Hepatocyte (in vitro differentiated cells): ENCODE results near the gene RAB33A. TPM values are rescaled to one million over a fixed set of nuclear protein-coding genes. Genes with fewer than 3 reads are reported as not detected.

ENCODE experiments used
- DNase-seq: peaks from one replicate; pipeline ENCODE4 v3.0.0-alpha.2; 2016; ENCODE audit warnings: low spot score
- H2AFZ ChIP-seq: fragments of 200-600 bp; sonication (generic); 2 replicates; pipeline ENCODE4 v1.6.0; 2016; ENCODE audit warnings: antibody characterized with exemption, mild to moderate bottlenecking
- H3K27ac ChIP-seq: fragments of 200-600 bp; sonication (generic); 2 replicates; pipeline ENCODE4 v1.5.1; 2016; ENCODE audit warnings: mild to moderate bottlenecking
- H3K27me3 ChIP-seq: fragments of 200-600 bp; sonication (generic); 2 replicates; pipeline ENCODE4 v1.6.1; 2016
- H3K36me3 ChIP-seq: fragments of 200-600 bp; sonication (generic); replicated peaks from 2 replicates; pipeline ENCODE4 v1.5.1; 2016; ENCODE audit warnings: low read depth; ENCODE audit not compliant: insufficient read depth
- H3K4me1 ChIP-seq: fragments of 200-600 bp; sonication (generic); 2 replicates; pipeline ENCODE4 v1.5.1; 2016; ENCODE audit warnings: mild to moderate bottlenecking, moderate library complexity; ENCODE audit not compliant: insufficient read depth
- H3K4me2 ChIP-seq: fragments of 200-600 bp; sonication (generic); 2 replicates; pipeline ENCODE4 v1.6.0; 2016
- H3K4me3 ChIP-seq: fragments of 200-600 bp; sonication (generic); 2 replicates; pipeline ENCODE4 v1.5.1; 2016; ENCODE audit warnings: mild to moderate bottlenecking
- H3K79me2 ChIP-seq: fragments of 200-600 bp; sonication (generic); 2 replicates; pipeline ENCODE4 v1.6.0; 2017; ENCODE audit warnings: mild to moderate bottlenecking
- H3K9me2 ChIP-seq: fragments of 200-600 bp; sonication (generic); replicated peaks from 2 replicates; pipeline ENCODE4 v1.6.0; 2017; ENCODE audit warnings: mild to moderate bottlenecking; ENCODE audit not compliant: insufficient read depth
- H3K9me3 ChIP-seq: fragments of 200-600 bp; sonication (generic); 2 replicates; pipeline ENCODE4 v1.5.1; 2016; ENCODE audit warnings: low read depth, mild to moderate bottlenecking
- H4K20me1 ChIP-seq: fragments of 200-600 bp; sonication (generic); 2 replicates; pipeline ENCODE4 v1.6.0; 2016; ENCODE audit warnings: mild to moderate bottlenecking; ENCODE audit not compliant: insufficient read depth, poor library complexity, severe bottlenecking
- EZH2 ChIP-seq: fragments of 200-600 bp; sonication (generic); IDR thresholded peaks from 2 replicates; pipeline ENCODE4 v1.6.1; 2016; ENCODE audit warnings: antibody characterized with exemption, mild to moderate bottlenecking, borderline replicate concordance
- EZH2phosphoT487 ChIP-seq: fragments of 200-600 bp; sonication (generic); IDR thresholded peaks from one replicate; pipeline ENCODE4 v1.6.1; 2018; ENCODE audit warnings: antibody characterized with exemption, mild to moderate bottlenecking, low read depth, moderate library complexity; ENCODE audit not compliant: unreplicated experiment, severe bottlenecking
- WGBS: methylation state at CpG from one replicate; pipeline ENCODE4 v1.1.6; 2016; ENCODE audit warnings: low lambda C conversion rate; ENCODE audit errors: missing lambda C conversion rate; 5-methylcytosine and 5-hydroxymethylcytosine counted together
- polyA plus RNA-seq: library from polyadenylated mRNA; unstranded; fragments of >200 nt; fragmentation: Nextera tagmentation; extraction: Ambion mirVana; gene quantifications from 2 replicates; pipeline ENCODE4 v1.2.1, GENCODE V29; 2016
- total RNA-seq: library from RNA; depleted of rRNA; stranded (reverse); fragments of >200 nt; gene quantifications from 2 replicates; pipeline ENCODE4 v1.2.3, GENCODE V29; 2014
- TF ChIP-seq, protein P1 (sequence below): fragments of 200-600 bp; sonication (generic); IDR thresholded peaks from 2 replicates; pipeline ENCODE4 v1.5.1; 2016; ENCODE audit warnings: antibody characterized with exemption, mild to moderate bottlenecking; ENCODE audit not compliant: poor library complexity

RAB33A gene
- total and polyA plus RNA-seq, 2 experiments from 2014 or later = 3.0 to 11.2 TPM

DNA sequence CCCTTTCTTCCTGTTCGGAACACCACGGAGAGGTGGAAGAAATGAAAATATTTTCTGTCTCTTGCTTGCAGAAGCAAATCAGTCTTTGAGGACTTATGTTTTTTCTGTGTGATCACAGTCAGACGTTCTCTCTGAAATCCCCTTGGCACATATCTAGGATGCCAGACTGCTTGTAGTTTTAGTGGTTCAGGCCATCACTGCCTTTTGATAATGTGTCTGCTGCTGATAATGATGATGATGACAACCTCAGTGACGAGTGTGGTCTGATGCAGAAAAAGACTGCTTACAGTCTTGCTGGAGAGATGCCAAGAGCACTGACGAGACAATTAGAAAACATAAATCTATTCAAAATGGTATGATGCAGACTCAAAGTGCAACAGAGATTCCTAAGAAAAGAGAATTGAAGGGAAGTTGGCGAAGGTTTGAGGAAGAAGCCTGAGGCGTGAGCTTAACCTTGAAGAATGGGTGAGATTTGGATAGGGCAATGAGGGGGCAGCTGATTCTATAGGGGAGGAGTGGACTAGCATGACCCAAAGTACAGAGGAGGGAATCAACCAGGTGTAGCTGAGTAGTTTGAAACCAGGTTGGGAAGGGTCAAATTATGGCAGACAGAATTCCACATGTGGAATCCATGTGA is 7.9 kb downstream of the RAB33A start:
- no peak for DNase-seq
- H4K20me1 ChIP-seq = no peaks in the 10 kb centered on the region
- H3K27me3 ChIP-seq = no peaks in the 10 kb centered on the region
- no peak overlapping the region for H2AFZ ChIP-seq
- H3K9me3 ChIP-seq = no peaks in the 10 kb centered on the region
- TF ChIP-seq EZH2 (no peak), EZH2phosphoT487 (no peak)
- TF ChIP-seq, protein P1, sequence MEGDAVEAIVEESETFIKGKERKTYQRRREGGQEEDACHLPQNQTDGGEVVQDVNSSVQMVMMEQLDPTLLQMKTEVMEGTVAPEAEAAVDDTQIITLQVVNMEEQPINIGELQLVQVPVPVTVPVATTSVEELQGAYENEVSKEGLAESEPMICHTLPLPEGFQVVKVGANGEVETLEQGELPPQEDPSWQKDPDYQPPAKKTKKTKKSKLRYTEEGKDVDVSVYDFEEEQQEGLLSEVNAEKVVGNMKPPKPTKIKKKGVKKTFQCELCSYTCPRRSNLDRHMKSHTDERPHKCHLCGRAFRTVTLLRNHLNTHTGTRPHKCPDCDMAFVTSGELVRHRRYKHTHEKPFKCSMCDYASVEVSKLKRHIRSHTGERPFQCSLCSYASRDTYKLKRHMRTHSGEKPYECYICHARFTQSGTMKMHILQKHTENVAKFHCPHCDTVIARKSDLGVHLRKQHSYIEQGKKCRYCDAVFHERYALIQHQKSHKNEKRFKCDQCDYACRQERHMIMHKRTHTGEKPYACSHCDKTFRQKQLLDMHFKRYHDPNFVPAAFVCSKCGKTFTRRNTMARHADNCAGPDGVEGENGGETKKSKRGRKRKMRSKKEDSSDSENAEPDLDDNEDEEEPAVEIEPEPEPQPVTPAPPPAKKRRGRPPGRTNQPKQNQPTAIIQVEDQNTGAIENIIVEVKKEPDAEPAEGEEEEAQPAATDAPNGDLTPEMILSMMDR = no peak
- H3K4me3 ChIP-seq = no peak overlapping the region
- H3K4me2 ChIP-seq = no peak overlapping the region
- 77% methylated on average over 7 of the region's 7 CpGs for WGBS
- H3K79me2 ChIP-seq = no peaks in the 10 kb centered on the region
- no peak overlapping the region for H3K27ac ChIP-seq
- H3K36me3 ChIP-seq = no peaks in the 10 kb centered on the region
- no peaks in the 10 kb centered on the region for H3K9me2 ChIP-seq
- H3K4me1 ChIP-seq = no peaks in the 10 kb centered on the region

DNA sequence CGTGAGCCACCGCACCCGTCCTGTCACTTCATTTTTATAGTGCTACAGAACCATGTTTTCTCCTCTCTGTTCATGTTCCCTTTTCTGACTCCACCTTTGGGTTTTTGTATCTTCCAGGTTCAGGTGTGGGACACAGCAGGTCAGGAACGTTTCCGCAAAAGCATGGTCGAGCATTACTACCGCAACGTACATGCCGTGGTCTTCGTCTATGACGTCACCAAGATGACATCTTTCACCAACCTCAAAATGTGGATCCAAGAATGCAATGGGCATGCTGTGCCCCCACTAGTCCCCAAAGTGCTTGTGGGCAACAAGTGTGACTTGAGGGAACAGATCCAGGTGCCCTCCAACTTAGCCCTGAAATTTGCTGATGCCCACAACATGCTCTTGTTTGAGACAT is 12.4 kb downstream of the RAB33A start:
- Histone ChIP-seq H3K27me3 (no peaks in the 10 kb centered on the region), H4K20me1 (no peaks in the 10 kb centered on the region), H3K9me3 (no peaks in the 10 kb centered on the region), H3K4me2 (no peak overlapping the region), H3K27ac (no peak overlapping the region), H3K79me2 (no peaks in the 10 kb centered on the region), H3K4me3 (no peak overlapping the region), H3K36me3 (no peaks in the 10 kb centered on the region), H2AFZ (no peak overlapping the region), H3K9me2 (no peaks in the 10 kb centered on the region), H3K4me1 (no peaks in the 10 kb centered on the region)
- TF ChIP-seq, protein P1 = no peak
- TF ChIP-seq EZH2 (no peak), EZH2phosphoT487 (no peak)
- WGBS = 93% methylated on average over 11 of the region's 11 CpGs
- DNase-seq = no peak

DNA sequence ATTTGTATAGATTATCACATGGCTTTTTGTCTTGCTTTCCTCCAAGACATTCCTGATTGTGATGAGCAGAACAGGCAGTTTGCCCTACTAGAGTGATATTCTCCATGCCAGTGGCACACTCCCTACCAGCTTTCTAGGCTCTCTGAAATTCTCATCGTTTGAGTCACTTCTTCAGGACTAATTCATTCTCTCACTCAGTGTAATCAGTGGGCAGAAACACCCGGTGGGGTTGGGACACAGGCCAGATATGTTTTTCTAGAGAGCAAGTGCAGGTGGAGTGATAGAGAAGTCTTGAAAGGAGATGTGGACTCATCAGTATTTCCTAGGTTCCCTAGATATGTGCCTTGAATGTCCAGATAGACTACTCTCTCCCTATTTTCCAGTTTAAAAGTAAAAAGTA is 13.1 kb downstream of the RAB33A start:
- H3K27ac ChIP-seq = no peak overlapping the region
- H3K4me2 ChIP-seq = no peak overlapping the region
- DNase-seq = no peak
- TF ChIP-seq EZH2 (no peak), EZH2phosphoT487 (no peak)
- TF ChIP-seq, protein P1 = no peak
- H3K36me3 ChIP-seq = no peaks in the 10 kb centered on the region
- no peak overlapping the region for H2AFZ ChIP-seq
- H3K4me3 ChIP-seq = no peak overlapping the region
- no peaks in the 10 kb centered on the region for H3K9me3 ChIP-seq
- no peaks in the 10 kb centered on the region for H3K79me2 ChIP-seq
- H3K4me1 ChIP-seq = no peaks in the 10 kb centered on the region
- H3K27me3 ChIP-seq = no peaks in the 10 kb centered on the region
- H3K9me2 ChIP-seq = no peaks in the 10 kb centered on the region
- no peaks in the 10 kb centered on the region for H4K20me1 ChIP-seq
- 47% methylated on average over 2 of the region's 2 CpGs for WGBS
